Lower lobe of right lung (tissue), 2 donors: ENCODE data around the gene PRM1. TPM values are rescaled to one million over a fixed set of nuclear protein-coding genes. Genes with fewer than 3 reads are reported as not detected.
A peak's percentile ranks its signal among the peaks of the same experiment; 100 is the strongest.

Experiments used
- ATAC-seq, 2 donors: fragments of 200-7000 bp; cut with Tn5 transposase; one replicate each; pipeline ENCODE4 v1.9.1; 2020 to 2022; ENCODE audit warnings: mild to moderate bottlenecking in 2 of 2, moderate library complexity in 2 of 2
- DNase-seq: peaks from one replicate; pipeline ENCODE4 v3.0.0-alpha.2; 2020
- H3K27ac ChIP-seq: fragments of 200-600 bp; one replicate; pipeline ENCODE4 v1.8.0; 2022
- H3K27me3 ChIP-seq: fragments of 200-600 bp; one replicate; pipeline ENCODE4 v1.8.0; 2022; ENCODE audit warnings: low read depth
- H3K36me3 ChIP-seq: fragments of 200-600 bp; one replicate; pipeline ENCODE4 v1.8.0; 2022; ENCODE audit warnings: mild to moderate bottlenecking
- H3K4me1 ChIP-seq: fragments of 200-600 bp; one replicate; pipeline ENCODE4 v1.8.0; 2022
- H3K4me3 ChIP-seq: fragments of 200-600 bp; one replicate; pipeline ENCODE4 v1.8.0; 2022; ENCODE audit warnings: mild to moderate bottlenecking
- H3K9me3 ChIP-seq: fragments of 200-600 bp; one replicate; pipeline ENCODE4 v1.8.0; 2022
- CTCF ChIP-seq: fragments of 200-600 bp; IDR thresholded peaks from one replicate; pipeline ENCODE4 v1.8.0; 2022; ENCODE audit warnings: antibody characterized with exemption, mild to moderate bottlenecking
- intact Hi-C: fragments of 100-400 bp; cut with DNase I; formaldehyde crosslinking; loops from one replicate; pipeline ENCODE4 v1.11.0; 2022
- microRNA-seq: library from miRNA; unstranded; fragments of <30 nt; microRNA quantifications from one replicate; pipeline ENCODE4 v1.2.0, GENCODE V29; 2020; ENCODE audit warnings: borderline number of aligned reads
- total RNA-seq: library from RNA; stranded (reverse); fragmentation: NEBNext Ultra II Directional; extraction: Animal tissue kit (Norgen Biotek cat#: 25700); gene quantifications from one replicate; pipeline ENCODE4 v1.2.1, GENCODE V29; 2021
- donor health status: DM: no; HTN: yes; CAD: no; lungs with severe emphysema.

The PRM1 gene
- total RNA-seq, 1 donor from 2014 or later, result not detected

DNA sequence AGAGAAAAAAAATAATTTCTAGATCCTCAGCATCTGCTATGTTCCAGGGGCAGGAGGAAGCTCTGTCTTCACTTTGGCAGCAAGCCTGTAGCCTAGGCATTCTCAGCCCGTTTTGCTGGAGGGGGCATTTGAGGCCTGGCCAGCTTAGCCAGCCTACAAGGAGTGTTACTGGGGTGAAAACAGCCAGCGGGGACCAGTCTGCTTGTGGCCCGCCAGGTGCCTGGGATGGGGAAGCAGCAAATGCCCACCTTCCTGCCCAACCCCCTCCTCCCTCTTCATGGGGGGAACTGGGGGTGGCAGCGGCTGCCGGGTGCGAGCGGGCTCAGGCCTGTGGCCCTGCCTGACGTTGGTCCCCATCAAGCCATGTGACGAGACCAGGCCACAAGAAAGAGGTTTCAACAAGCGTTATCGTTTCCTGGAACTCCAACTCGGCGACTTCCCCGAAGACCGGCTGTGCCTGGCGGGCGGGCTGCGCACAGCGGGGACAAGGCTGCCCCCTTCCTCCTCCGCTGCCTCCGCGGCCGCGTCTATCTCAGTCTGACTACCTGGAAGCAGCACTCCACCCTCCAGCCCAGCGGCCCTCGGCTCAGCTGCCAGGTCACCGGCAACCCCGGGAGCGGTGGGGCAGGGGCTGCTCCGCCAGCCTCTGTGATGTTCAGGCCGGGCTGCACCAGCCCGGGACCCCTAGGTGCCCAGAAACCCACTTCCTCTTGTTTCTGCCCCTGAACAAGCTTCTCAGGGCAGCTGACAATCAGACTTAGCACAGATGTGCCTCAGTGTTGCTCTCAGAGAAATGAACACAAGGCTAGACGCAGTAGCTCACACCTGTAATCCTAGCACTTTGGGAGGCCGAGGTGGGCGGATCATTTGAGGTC is 48.0 kb downstream of the PRM1 start:
- ATAC-seq (peak; percentile 76 to 78), DNase-seq (peak; percentile 80)
- no peak for TF ChIP-seq CTCF
- Histone ChIP-seq H3K36me3 (no peaks in the 10 kb centered on the region), H3K27ac (peak overlapping the region; percentile 61), H3K4me1 (peaks cover 24% of the 10 kb centered on the region), H3K27me3 (no peaks in the 10 kb centered on the region), H3K4me3 (no peak overlapping the region), H3K9me3 (no peaks in the 10 kb centered on the region)
- intact Hi-C loops, result no loop called here

DNA sequence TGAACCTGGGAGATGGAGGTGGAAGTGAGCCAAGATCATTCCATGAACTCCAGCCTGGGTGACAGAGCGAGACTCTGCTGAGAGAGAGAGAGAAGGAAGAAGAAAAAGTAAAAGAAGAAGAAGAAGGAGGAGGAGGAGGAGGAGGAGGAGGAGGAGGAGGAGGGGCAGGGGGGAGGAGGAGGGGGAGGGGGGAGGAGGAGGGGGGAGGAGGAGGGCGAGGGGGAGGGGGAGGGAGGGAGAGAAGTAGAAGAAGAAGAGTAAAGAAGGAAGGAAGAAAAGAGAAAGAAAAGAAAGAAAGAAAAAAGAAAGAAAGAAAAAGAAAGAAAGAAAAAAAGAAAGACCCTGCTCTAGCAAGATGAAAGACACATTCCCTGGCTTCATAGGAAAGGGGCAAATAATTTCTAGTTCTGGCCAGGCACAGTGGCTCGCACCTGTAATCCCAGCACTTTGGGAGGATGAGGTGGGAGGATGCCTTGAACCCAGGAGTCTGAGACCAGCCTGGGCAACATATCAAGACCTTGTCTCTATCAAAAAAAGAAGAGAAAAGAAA is 48.8 kb downstream of the PRM1 start:
- intact Hi-C loops, result no loop called here
- Histone ChIP-seq H3K4me1 (peaks cover 19% of the 10 kb centered on the region), H3K4me3 (no peak overlapping the region), H3K36me3 (no peaks in the 10 kb centered on the region), H3K27ac (peak overlapping the region; percentile 61), H3K27me3 (no peaks in the 10 kb centered on the region), H3K9me3 (no peaks in the 10 kb centered on the region)
- TF ChIP-seq CTCF, result no peak
- DNase-seq, result no peak
- no peak for ATAC-seq

- no peak for TF ChIP-seq CTCF
- no peak for DNase-seq
Observed at GRCh38 chr16:11231367-11231970, 49.7 kb downstream of the PRM1 start.

More at GRCh38 chr16:11231367-11231970, 49.7 kb downstream of the PRM1 start:
- no peak overlapping the region for H3K27ac ChIP-seq
- intact Hi-C loops, result no loop called here
- H3K9me3 ChIP-seq, result no peaks in the 10 kb centered on the region
- peaks cover 17% of the 10 kb centered on the region for H3K4me1 ChIP-seq
- H3K4me3 ChIP-seq, result no peak overlapping the region
- ATAC-seq, result no peak
- H3K27me3 ChIP-seq, result no peaks in the 10 kb centered on the region
- no peaks in the 10 kb centered on the region for H3K36me3 ChIP-seq

Small RNA genes within 50 kb of the gene (microRNA-seq; reads per million reads assigned to microRNA genes)
- not detected for gene MIR548H2

Other genes with a start within 250 kb of the PRM1 start
- gene SOCS1, start 25.1 kb downstream of the PRM1 start, total RNA-seq, result 17.8 TPM
- gene TNP2, start 12.0 kb downstream of the PRM1 start, total RNA-seq, result not detected
- gene PRM3, start 7.7 kb downstream of the PRM1 start, total RNA-seq, result not detected
- gene PRM2, start 4.8 kb downstream of the PRM1 start, total RNA-seq, result not detected
- 1.7 TPM for gene RMI2, start 64.1 kb upstream of the PRM1 start, total RNA-seq